ENCODE data around the gene LIPT2. TPM values are rescaled to one million over a fixed set of nuclear protein-coding genes. Genes with fewer than 3 reads are reported as not detected.

LIPT2 gene
- total and polyA plus RNA-seq, 2 of the 4 experiments (the other 2 are of a cell fraction) = 1.7 to 2.9 TPM

DNA sequence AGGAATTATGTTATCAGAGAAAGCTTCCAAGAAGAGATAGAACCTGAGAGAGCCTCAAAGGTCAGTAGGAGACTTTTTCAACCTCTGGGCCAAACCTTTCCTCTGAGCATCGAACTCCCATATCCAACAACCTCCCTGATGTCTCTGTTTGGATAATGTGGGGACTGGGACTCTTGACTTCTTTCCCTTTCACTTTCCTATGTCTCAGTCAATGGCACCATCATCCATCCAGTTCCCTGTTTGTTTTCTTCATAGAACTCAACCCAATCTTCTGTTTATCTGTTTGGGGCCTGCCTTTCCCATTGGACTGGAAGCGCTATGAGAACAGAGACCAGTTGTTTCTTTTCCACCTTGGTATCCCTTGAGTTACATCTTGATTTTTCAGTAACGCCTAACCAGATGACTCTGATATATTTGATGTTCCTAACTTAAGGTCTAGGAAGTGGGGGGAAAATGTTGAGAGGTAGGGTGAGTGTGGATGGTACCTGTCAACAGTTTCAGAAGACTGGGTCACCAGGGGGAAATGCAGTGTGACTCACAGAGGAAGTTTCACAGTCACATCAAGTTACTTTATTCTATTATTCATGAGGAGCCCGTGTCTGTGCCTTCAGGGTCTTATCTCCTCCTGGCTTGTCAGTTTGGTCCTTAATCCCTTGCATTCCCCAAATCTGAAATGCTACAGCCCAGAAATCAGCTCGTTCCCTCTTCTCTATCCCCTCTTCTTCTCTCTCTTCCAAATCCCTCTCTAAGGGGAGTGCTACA lies 21.7 kb downstream of the LIPT2 start:
- in situ Hi-C loops (cut with MboI; ENCODE audit: low sequenced_read_pairs) = no loop called here
- no TSS peak for BruUV-seq (replicated peaks)

More for the DNA sequence above, 21.7 kb downstream of the LIPT2 start:
- ChIA-PET POLR2A (ENCODE audit: unreplicated experiment) (no interaction called here), CTCF (no interaction called here)
- Histone ChIP-seq H3K56ac (ENCODE audit: extremely low read depth, insufficient read depth, low read length) (no peak overlapping the region), H4K8ac (ENCODE audit: low read depth in 2 of 2, low read length in 2 of 2) (no peak overlapping the region), H4K91ac (ENCODE audit: insufficient read depth, low read depth, low read length) (no peak overlapping the region), H2BK120ac (ENCODE audit: low read depth, low read length) (no peak overlapping the region), H3K18ac (ENCODE audit: low read depth, low read length) (no peak overlapping the region), H3K14ac (replicated peaks; ENCODE audit: low read depth, low read length) (no peak overlapping the region), H3K9ac (ENCODE audit: low read depth, low read length) (no peak overlapping the region), H3K4me3 (ENCODE audit: insufficient read depth, low read depth, low read length) (no peak overlapping the region), H2BK15ac (ENCODE audit: low read depth, low read length) (no peak overlapping the region), H4K20me1 (ENCODE audit: insufficient read depth, low read length) (no peaks in the 10 kb centered on the region), H2AK9ac (replicated peaks; ENCODE audit: low read depth, low read length, poor library complexity) (no peak overlapping the region), H3K9me1 (ENCODE audit: insufficient read depth, low read length) (no peaks in the 10 kb centered on the region), H3K23ac (ENCODE audit: low read depth, low read length) (no peak overlapping the region), H3K9me3 (ENCODE audit: control insufficient read depth, insufficient read depth, low read length) (no peaks in the 10 kb centered on the region; the same call in 1 of the 2 replicates), H2BK20ac (ENCODE audit: low read depth, low read length) (no peak overlapping the region), H2AK5ac (ENCODE audit: low read depth, low read length) (no peak overlapping the region), H2BK5ac (ENCODE audit: low read depth, low read length, poor library complexity, severe bottlenecking) (no peak overlapping the region), H3K27me3 (ENCODE audit: control insufficient read depth, insufficient read depth, low read length) (peaks cover 66% of the 10 kb centered on the region), H3K4me2 (ENCODE audit: low read depth, low read length) (no peak overlapping the region), H2AFZ (replicated peaks; ENCODE audit: low read length, poor library complexity) (no peak overlapping the region), H3K4ac (ENCODE audit: low read depth, low read length) (no peak overlapping the region), H3K4me1 (ENCODE audit: control insufficient read depth, insufficient read depth, low read length) (no peaks in the 10 kb centered on the region), H3K36me3 (ENCODE audit: control insufficient read depth, insufficient read depth, low read length) (no peaks in the 10 kb centered on the region), H3K79me1 (ENCODE audit: low read depth in 1 of 2, low read length in 2 of 2) (no peaks in the 10 kb centered on the region), H4K5ac (ENCODE audit: low read depth, low read length) (no peak overlapping the region), H3K27ac (ENCODE audit: insufficient read depth, low read length) (no peak overlapping the region)
- no peak for TF ChIP-seq MXI1 (IDR thresholded peaks at IDR 0.05; ENCODE audit: borderline replicate concordance, low read depth, low read length)
- TF ChIP-seq POLR2A (IDR thresholded peaks at IDR 0.05; ENCODE audit: low read depth, low read length) = no peak
- TF ChIP-seq MAFK (IDR thresholded peaks at IDR 0.05; ENCODE audit: low read depth, low read length) = no peak
- no peak for TF ChIP-seq RFX5 (IDR thresholded peaks at IDR 0.05; ENCODE audit: low read depth, low read length)
- no peak for TF ChIP-seq CHD1 (IDR thresholded peaks at IDR 0.05; ENCODE audit: low read depth, low read length)
- intact Hi-C loops (cut with micrococcal nuclease) = no loop called here
- ATAC-seq (ENCODE audit: low read depth) (no peak), DNase-seq (no peak)
- WGBS, 2 experiments (ENCODE audit: extremely low coverage in 2 of 2, insufficient read length in 1 of 2) = no CpG with 5 or more reads among the region's 5 CpGs
- dilution Hi-C loops (cut with HindIII; ENCODE audit: low sequenced_read_pairs, unreplicated experiment) = no loop called here

All from IMR-90 (cell line).